ENCODE data around the gene SPRR2G.
"Not testable (repeated sequence)": the region's sequence is repeated elsewhere in the genome, so short reads cannot be mapped to it uniquely, and the experiment has no call there.

SPRR2G gene

GRCh38 chr1:153127296-153127695, 23.4 kb downstream of the SPRR2G start:
- H3K27me3 Mint-ChIP-seq = peaks cover 24% of the 10 kb centered on the region
- H3K4me1 Mint-ChIP-seq = no peaks in the 10 kb centered on the region
- H3K4me3 Mint-ChIP-seq = no peak overlapping the region
- DNase-seq (no peak), ATAC-seq (no peak)
- no peak overlapping the region for H3K27ac Mint-ChIP-seq
- H3K9me3 Mint-ChIP-seq = peaks cover 0 to 30% of the 10 kb centered on the region in 2 donors

- H3K27me3 Mint-ChIP-seq = peaks cover 8% of the 10 kb centered on the region
- DNase-seq = no peak
- peaks cover 0 to 30% of the 10 kb centered on the region in 2 donors for H3K9me3 Mint-ChIP-seq
- ATAC-seq = no peak
- no peak overlapping the region for H3K4me3 Mint-ChIP-seq
- H3K4me1 Mint-ChIP-seq = no peaks in the 10 kb centered on the region
- H3K27ac Mint-ChIP-seq = no peak overlapping the region
Measured at GRCh38 chr1:153125536-153125935, 25.2 kb downstream of the SPRR2G start.

GRCh38 chr1:153123793-153124192, 26.9 kb downstream of the SPRR2G start:
- not testable (repeated sequence) for DNase-seq, H3K4me3 Mint-ChIP-seq, H3K4me1 Mint-ChIP-seq, ATAC-seq, H3K27me3 Mint-ChIP-seq, H3K27ac Mint-ChIP-seq
- H3K9me3 Mint-ChIP-seq = peaks cover 0 to 30% of the 10 kb centered on the region in 2 donors

- H3K4me3 Mint-ChIP-seq = no peak overlapping the region
- H3K4me1 Mint-ChIP-seq = no peaks in the 10 kb centered on the region
- ATAC-seq = no peak
- no peak for DNase-seq
- no peak overlapping the region for H3K27ac Mint-ChIP-seq
- no peaks in the 10 kb centered on the region for H3K27me3 Mint-ChIP-seq
- H3K9me3 Mint-ChIP-seq = peaks cover 0 to 30% of the 10 kb centered on the region in 2 donors
Measured at GRCh38 chr1:153122831-153123421, 27.8 kb downstream of the SPRR2G start.

- H3K27me3 Mint-ChIP-seq = peaks cover 8% of the 10 kb centered on the region
- ATAC-seq (no peak), DNase-seq (no peak)
- H3K27ac Mint-ChIP-seq = no peak overlapping the region
- H3K9me3 Mint-ChIP-seq = peaks cover 0 to 28% of the 10 kb centered on the region in 2 donors
- H3K4me1 Mint-ChIP-seq = no peaks in the 10 kb centered on the region
- no peak overlapping the region for H3K4me3 Mint-ChIP-seq
Measured at GRCh38 chr1:153120945-153121344, 29.7 kb downstream of the SPRR2G start.

- H3K4me3 Mint-ChIP-seq = no peak overlapping the region
- ATAC-seq (no peak), DNase-seq (no peak)
- no peak overlapping the region for H3K27ac Mint-ChIP-seq
- H3K27me3 Mint-ChIP-seq = peaks cover 8% of the 10 kb centered on the region
- H3K4me1 Mint-ChIP-seq = no peaks in the 10 kb centered on the region
- H3K9me3 Mint-ChIP-seq = peaks cover 0 to 14% of the 10 kb centered on the region in 2 donors
Measured at GRCh38 chr1:153119491-153119971, 31.2 kb downstream of the SPRR2G start.

GRCh38 chr1:153115264-153115663, 35.4 kb downstream of the SPRR2G start:
- not testable (repeated sequence) for DNase-seq, H3K9me3 Mint-ChIP-seq, H3K27ac Mint-ChIP-seq, H3K4me3 Mint-ChIP-seq, H3K4me1 Mint-ChIP-seq, ATAC-seq
- peaks cover 15% of the 10 kb centered on the region for H3K27me3 Mint-ChIP-seq

- peak within 1 kb of the TSS in 1 of 2 donors; percentile 42 for H3K27ac Mint-ChIP-seq
- H3K4me1 Mint-ChIP-seq = no peaks in the 10 kb centered on the region
- DNase-seq = no peak
Measured at GRCh38 chr1:153113416-153113815, 37.3 kb downstream of the SPRR2G start, which contains the start of gene SPRR2F. Gene SPRR2F (minus strand): TSS chr1:153113516. CDS start chr1:153112733, 783 bp downstream.

GRCh38 chr1:153112454-153112853, 38.2 kb downstream of the SPRR2G start:
- Mint-ChIP-seq H3K9me3 (peaks cover 0 to 12% of the 10 kb centered on the region in 2 donors), H3K27me3 (peaks cover 15% of the 10 kb centered on the region)
- DNase-seq, ATAC-seq, H3K4me3 Mint-ChIP-seq, H3K27ac Mint-ChIP-seq, H3K4me1 Mint-ChIP-seq: not testable (repeated sequence)

More at GRCh38 chr1:153113416-153113815, 37.3 kb downstream of the SPRR2G start, which contains the start of gene SPRR2F:
- Mint-ChIP-seq H3K9me3 (peaks cover 0 to 2% of the 10 kb centered on the region in 2 donors), H3K27me3 (peaks cover 15% of the 10 kb centered on the region), H3K4me3 (no peak within 1 kb of the TSS)
- no peak for ATAC-seq

GRCh38 chr1:153100245-153100644, 50.4 kb downstream of the SPRR2G start:
- DNase-seq (no peak), ATAC-seq (no peak)
- no peak overlapping the region for H3K4me3 Mint-ChIP-seq
- H3K27ac Mint-ChIP-seq = no peak overlapping the region
- peaks cover 50% of the 10 kb centered on the region for H3K27me3 Mint-ChIP-seq
- no peaks in the 10 kb centered on the region for H3K4me1 Mint-ChIP-seq
- peaks cover 10 to 14% of the 10 kb centered on the region in 2 donors for H3K9me3 Mint-ChIP-seq

Measured in stimulated activated naive CD8-positive, alpha-beta T cell treated with anti-CD3 and anti-CD28 coated beads, Interleukin-15, amount 100 ng/mL, for 72 hours (primary cell).